GM18517 (cell line): ENCODE measurements around the gene ZBP1.
"Not testable (repeated sequence)": the region's sequence is repeated elsewhere in the genome, so short reads cannot be mapped to it uniquely, and the experiment has no call there.

Source experiments
- ATAC-seq: cut with Tn5 transposase; IDR thresholded peaks from one replicate; pipeline ENCODE4 v1.9.1; 2021; ENCODE audit warnings: mild to moderate bottlenecking, moderate library complexity; ENCODE audit not compliant: unreplicated experiment

Gene ZBP1

GRCh38 chr20:57647933-57648785 lies 27.9 kb upstream of the ZBP1 start:
- ATAC-seq: no peak

DNA sequence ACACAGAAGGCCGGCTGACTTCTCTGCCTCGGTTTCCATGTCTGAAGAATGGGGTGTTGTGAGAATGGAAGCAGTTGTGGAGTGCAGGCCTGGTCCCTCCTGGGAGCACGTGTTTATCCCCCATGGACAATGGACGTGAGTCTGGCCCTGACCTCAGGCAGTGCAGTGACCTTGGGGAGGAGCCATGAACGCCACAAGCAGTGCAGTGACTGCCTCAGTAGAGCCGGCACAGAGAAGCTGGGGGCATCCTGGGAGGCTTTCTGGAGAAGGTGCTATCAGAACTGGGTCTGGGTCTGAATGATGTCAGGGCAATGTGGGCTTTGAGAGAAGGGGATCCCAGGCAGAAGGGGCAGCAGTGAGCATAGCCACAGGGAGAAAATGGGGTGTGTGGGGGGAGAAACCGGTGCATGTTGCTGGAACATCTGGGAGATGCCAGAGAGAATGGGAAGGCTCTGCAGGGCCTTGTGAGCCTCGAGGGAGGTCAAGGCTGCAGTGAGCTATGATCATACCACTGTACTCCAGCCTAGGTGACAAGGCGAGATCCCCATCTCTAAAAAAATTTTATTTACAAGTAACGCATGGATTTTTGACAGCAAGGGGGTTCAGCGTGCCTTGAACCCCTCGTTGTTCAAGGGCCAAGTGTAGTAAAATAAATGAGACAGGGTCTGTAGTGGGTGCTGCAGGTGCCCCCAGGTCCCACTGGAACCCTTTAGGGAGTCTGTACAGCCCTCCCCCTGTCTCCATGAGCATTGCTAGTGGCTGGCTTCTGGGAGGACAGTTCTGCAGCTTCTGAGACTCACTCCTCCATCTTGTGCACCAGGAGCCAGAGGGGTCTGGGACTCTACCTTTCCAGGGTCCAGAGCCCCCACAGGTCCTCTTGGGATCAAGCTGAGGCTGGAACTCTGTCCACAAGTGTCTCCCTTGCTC lies 27.0 kb upstream of the ZBP1 start:
- no peak for ATAC-seq

- ATAC-seq: no peak
Observed at GRCh38 chr20:57638895-57639236, 18.6 kb upstream of the ZBP1 start.

- ATAC-seq: no peak
Observed at GRCh38 chr20:57638173-57638894, 18.1 kb upstream of the ZBP1 start.

- ATAC-seq: no peak
Observed at GRCh38 chr20:57633945-57634491, 13.8 kb upstream of the ZBP1 start.

- no peak for ATAC-seq
Observed at GRCh38 chr20:57632286-57632685, 12.1 kb upstream of the ZBP1 start.

- ATAC-seq: no peak
Observed at GRCh38 chr20:57630061-57630460, 9.8 kb upstream of the ZBP1 start.

GRCh38 chr20:57629491-57629901 lies 9.3 kb upstream of the ZBP1 start:
- ATAC-seq: not testable (repeated sequence)

DNA sequence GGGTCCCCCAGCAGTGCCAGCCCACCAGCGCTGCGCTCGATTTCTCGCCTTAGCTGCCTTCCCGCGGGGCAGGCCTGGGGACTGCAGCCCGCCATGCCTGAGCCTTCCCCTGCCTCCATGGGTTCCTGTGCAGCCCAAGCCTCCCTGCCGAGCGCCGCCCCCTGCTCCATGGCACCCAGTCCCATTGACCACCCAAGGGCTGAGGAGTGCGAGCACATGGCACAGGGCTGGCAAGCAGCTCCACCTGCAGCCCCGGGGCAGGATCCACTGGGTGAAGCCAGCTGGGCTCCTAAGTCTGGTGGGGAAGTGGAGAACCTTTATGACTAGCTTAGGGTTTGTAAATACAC lies 8.7 kb upstream of the ZBP1 start:
- ATAC-seq: not testable (repeated sequence)

DNA sequence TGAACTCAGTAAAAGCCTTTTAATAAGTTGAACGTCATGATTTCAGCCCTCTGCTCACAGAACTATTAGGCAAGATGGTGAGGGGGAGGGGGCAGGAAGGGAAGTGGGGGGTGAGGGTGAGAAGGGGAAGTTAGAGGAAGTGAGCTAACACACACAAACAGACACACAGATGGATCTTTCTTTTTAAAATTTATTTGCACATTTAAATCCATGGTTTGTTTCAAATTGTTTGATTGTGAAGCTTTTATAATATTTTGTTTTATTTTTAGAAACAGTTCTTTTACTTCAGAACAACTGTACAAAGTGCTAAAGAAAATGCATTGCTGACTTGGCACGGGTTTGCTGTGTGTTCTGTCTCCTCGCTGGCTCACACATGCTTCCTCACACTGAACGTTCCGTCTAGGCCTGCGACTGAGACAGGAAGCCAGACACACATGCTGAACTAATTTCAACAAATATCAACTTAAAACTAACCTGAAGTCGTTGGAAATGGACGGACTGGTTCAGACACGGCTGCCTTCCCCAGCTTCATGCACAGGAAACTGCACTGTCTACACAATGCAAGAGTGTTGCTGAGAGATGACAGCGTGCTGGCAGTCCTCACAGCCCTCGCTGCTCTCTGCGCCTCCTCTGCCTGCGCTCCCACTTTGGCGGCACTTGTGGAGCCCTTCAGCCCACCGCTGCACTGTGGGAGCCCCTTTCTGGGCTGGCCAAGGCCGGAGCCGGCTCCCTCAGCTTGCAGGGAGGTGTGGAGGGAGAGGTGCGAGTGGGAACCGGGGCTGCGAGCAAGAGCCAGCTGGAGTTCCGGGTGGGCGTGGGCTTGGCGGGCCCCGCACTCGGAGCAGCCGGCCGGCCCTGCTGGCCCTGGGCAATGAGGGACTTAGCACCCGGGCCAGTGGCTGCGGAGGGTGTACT lies 8.1 kb upstream of the ZBP1 start:
- no peak for ATAC-seq

- ATAC-seq: no peak
Observed at GRCh38 chr20:57627339-57627738, 7.1 kb upstream of the ZBP1 start.

DNA sequence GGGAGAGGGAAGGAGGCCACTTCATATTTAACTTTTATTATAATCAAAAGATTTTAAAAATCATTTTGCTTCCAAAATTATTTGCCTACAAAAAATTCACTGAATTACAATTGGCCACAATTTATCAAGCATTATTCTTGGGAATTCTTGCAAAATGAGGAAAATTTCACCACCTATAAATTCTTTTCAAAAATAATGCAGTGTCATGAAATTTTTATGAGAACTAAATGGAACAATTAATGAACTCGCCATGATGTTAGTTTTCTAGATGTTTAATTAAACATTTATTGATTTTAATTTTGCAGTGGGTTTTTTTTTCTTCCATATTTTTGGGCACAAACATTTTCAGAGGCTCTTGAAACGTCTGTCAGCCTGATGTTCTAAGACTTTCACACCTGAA lies 5.8 kb upstream of the ZBP1 start:
- ATAC-seq: no peak

- ATAC-seq: no peak
Observed at GRCh38 chr20:57625181-57625958, 5.1 kb upstream of the ZBP1 start.

DNA sequence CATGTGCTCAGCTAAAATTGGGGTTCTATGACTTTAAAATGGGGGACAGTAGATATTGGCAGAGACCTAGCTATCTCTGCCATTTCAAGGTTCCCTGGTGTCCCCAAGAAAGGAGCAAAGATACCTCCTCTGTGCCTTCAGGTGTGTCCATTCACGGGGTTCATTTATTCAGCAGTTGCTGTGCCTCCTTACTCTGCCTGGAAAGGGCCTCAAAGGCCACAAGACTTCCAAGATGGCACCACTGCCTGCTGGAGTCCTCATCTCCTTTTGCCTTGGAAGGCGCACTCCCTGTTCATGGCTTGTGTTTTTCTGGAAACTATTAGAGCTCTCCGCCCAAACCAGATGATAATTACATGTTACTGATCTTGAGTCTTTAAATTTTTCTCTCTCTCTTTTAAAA lies 3.9 kb upstream of the ZBP1 start:
- ATAC-seq: no peak

- no peak for ATAC-seq
Observed at GRCh38 chr20:57622579-57623381, 2.6 kb upstream of the ZBP1 start.

DNA sequence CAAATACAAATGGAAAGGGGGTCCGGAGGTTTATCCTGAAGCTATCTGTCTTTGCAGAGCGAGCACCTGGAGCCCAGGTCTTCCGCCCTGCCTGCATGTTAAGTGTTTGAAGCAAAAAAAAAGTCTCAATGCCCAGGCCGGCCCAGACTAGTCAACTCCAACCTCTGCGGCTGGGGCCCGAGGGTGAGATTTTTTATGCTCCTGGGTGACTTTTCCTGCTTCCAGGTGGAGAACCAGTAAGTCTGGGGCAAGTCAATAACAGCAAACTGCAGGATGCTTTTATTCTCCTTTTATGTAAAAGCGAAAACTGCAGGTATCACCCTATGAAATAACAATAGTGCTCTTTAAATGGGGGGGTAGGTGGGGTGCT lies 2.0 kb upstream of the ZBP1 start:
- no peak for ATAC-seq

GRCh38 chr20:57621421-57622200 lies 1.4 kb upstream of the ZBP1 start:
- ATAC-seq: no peak

DNA sequence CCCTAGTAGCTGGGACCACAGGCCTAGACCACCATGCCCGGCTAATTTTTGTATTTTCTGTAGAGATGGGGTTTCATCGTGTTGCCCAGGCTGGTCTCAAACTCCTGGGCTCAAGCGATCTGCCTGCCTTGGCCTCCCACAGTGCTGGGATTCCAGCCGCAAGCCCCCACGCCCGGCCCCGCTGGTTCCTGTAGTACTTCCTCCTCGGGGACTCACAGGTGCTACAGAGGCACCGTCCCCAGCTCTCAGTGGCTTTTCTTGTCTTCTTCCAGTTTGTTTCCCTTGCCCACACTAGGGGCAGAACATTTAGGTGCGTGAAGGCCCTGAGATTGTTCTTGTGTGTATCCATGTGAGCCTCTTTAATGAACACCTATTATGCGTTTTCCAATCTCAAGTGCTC lies 773 bp upstream of the ZBP1 start:
- ATAC-seq: no peak
